ENCODE data around the gene CFAP74.

DNA sequence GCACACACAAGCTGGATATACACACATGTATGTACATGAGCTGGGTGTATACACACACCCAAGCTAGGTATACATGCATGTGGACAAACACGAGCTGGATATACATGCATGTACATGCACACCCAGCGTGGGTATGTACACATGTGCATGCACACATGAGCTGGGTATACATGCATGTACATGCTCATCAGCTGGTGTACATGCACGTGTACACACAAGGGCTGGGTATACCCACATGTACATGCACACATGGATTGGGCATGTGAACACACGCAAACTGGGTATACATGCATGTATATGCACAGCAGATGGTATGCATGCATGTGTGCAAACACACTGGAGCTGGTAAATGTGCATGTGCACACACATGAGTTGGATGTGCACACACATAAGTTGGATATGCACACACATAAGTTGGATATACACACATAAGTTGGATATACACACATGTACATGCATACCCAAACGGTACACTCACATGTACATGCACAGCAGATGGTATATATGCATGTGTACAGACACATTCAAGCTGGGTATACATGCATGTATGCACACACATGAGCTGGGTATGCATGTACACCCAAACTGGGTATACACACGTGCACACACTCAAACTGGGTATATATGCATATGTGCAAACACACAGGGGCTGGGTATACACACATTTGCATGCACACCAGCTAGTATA is 105.2 kb downstream of the CFAP74 start:
- TF ChIP-seq POLR2A (IDR thresholded peaks at IDR 0.05): no peak
- TF ChIP-seq, protein P1, sequence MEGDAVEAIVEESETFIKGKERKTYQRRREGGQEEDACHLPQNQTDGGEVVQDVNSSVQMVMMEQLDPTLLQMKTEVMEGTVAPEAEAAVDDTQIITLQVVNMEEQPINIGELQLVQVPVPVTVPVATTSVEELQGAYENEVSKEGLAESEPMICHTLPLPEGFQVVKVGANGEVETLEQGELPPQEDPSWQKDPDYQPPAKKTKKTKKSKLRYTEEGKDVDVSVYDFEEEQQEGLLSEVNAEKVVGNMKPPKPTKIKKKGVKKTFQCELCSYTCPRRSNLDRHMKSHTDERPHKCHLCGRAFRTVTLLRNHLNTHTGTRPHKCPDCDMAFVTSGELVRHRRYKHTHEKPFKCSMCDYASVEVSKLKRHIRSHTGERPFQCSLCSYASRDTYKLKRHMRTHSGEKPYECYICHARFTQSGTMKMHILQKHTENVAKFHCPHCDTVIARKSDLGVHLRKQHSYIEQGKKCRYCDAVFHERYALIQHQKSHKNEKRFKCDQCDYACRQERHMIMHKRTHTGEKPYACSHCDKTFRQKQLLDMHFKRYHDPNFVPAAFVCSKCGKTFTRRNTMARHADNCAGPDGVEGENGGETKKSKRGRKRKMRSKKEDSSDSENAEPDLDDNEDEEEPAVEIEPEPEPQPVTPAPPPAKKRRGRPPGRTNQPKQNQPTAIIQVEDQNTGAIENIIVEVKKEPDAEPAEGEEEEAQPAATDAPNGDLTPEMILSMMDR (IDR thresholded peaks at IDR 0.05): no peak

Measured in testis (tissue), 2 donors.